Astrocyte of the spinal cord (primary cell): Measurements from ENCODE around the gene GPR156.
A peak's percentile ranks its signal among the peaks of the same experiment; 100 is the strongest.
"Not testable (repeated sequence)": the region's sequence is repeated elsewhere in the genome, so short reads cannot be mapped to it uniquely, and the experiment has no call there.

ENCODE experiments used
- DNase-seq: peaks from one replicate; pipeline ENCODE4 v3.0.0; 2011; ENCODE audit warnings: low read depth, low spot score
- H3K4me3 ChIP-seq: 2 replicates; pipeline ENCODE4 v1.5.1; 2011; ENCODE audit warnings: low read depth, mild to moderate bottlenecking, low read length, moderate library complexity
- CTCF ChIP-seq: IDR thresholded peaks from 2 replicates; pipeline ENCODE4 v1.5.1; 2012; ENCODE audit warnings: low read depth, mild to moderate bottlenecking, low read length, inconsistent platforms
- in situ Hi-C: cut with HindIII; loops from 2 replicates; pipeline ENCODE4 v1.10.0; 2017; ENCODE audit warnings: low sequenced_read_pairs

Gene GPR156

GRCh38 chr3:120161902-120162301, 123.1 kb downstream of the GPR156 start:
- no peak overlapping the region for H3K4me3 ChIP-seq
- in situ Hi-C loops: no loop called here
- no peak for TF ChIP-seq CTCF
- no peak for DNase-seq

GRCh38 chr3:120160050-120160449, 125.0 kb downstream of the GPR156 start:
- no peak for TF ChIP-seq CTCF
- in situ Hi-C loops: no loop called here
- no peak overlapping the region for H3K4me3 ChIP-seq
- DNase-seq: peak; percentile 96

GRCh38 chr3:120157681-120158080, 127.3 kb downstream of the GPR156 start:
- no peak for TF ChIP-seq CTCF
- DNase-seq: no peak
- H3K4me3 ChIP-seq: no peak overlapping the region
- in situ Hi-C loops: no loop called here

- H3K4me3 ChIP-seq: no peak overlapping the region
- in situ Hi-C loops: no loop called here
- TF ChIP-seq CTCF: no peak
- no peak for DNase-seq
Observed at GRCh38 chr3:120157113-120157512, 127.9 kb downstream of the GPR156 start.

- no peak overlapping the region for H3K4me3 ChIP-seq
- DNase-seq: no peak
- in situ Hi-C loops: no loop called here
- TF ChIP-seq CTCF: no peak
Observed at GRCh38 chr3:120156699-120157098, 128.3 kb downstream of the GPR156 start.

- in situ Hi-C loops, DNase-seq, H3K4me3 ChIP-seq: not testable (repeated sequence)
Observed at GRCh38 chr3:120155694-120156093, 129.3 kb downstream of the GPR156 start.

- TF ChIP-seq CTCF: no peak
- H3K4me3 ChIP-seq: no peak overlapping the region
- no peak for DNase-seq
- in situ Hi-C loops: no loop called here
Observed at GRCh38 chr3:120155108-120155507, 129.9 kb downstream of the GPR156 start.
